ENCODE results near the gene RGMA.

- no peak for TF ChIP-seq EZH2phosphoT487 (IDR thresholded peaks at IDR 0.05; ENCODE audit: borderline replicate concordance, low read length)
- no peak for TF ChIP-seq CTCF (conservative IDR thresholded peaks at IDR 0.05; ENCODE audit: low read depth, low read length)
- no peak for TF ChIP-seq EZH2 (IDR thresholded peaks at IDR 0.05; ENCODE audit: low read length, unreplicated experiment)
Observed at GRCh38 chr15:93045191-93045785, 43.7 kb downstream of the RGMA start.

Measured in PC-3 (cell line).